H1 (cell line): ENCODE data around the gene TSPAN9. TPM values are rescaled to one million over a fixed set of nuclear protein-coding genes. Genes with fewer than 3 reads are reported as not detected.

Experiments
- ATF2 ChIP-seq: IDR thresholded peaks from 2 replicates; pipeline ENCODE4 v1.6.1; 2012; ENCODE audit warnings: low read length, inconsistent platforms
- BRCA1 ChIP-seq: IDR thresholded peaks from 2 replicates; pipeline ENCODE4 v1.6.1; 2012; ENCODE audit warnings: low read depth, low read length, improper control_type of control experiment
- CEBPB ChIP-seq: IDR thresholded peaks from 2 replicates; pipeline ENCODE4 v1.6.1; 2012; ENCODE audit warnings: low read depth, low read length
- CHD2 ChIP-seq: IDR thresholded peaks from 2 replicates; pipeline ENCODE4 v1.6.1; 2012; ENCODE audit warnings: low read length, improper control_type of control experiment
- EP300 ChIP-seq, 2 experiments: IDR thresholded peaks; 1 replicate in 1 of 2; 2 replicates in 1 of 2; pipeline ENCODE4 v1.6.1; 2011 to 2012; ENCODE audit warnings: low read depth in 2 of 2, low read length in 2 of 2, mild to moderate bottlenecking in 2 of 2, borderline replicate concordance in 1 of 2, inconsistent platforms in 1 of 2, moderate library complexity in 1 of 2
- MAFK ChIP-seq: IDR thresholded peaks from 2 replicates; pipeline ENCODE4 v1.6.1; 2012; ENCODE audit warnings: low read depth, mild to moderate bottlenecking, improper control_type of control experiment, low read length
- NRF1 ChIP-seq: IDR thresholded peaks from 2 replicates; pipeline ENCODE4 v1.6.1; 2011; ENCODE audit warnings: mild to moderate bottlenecking, low read depth, low read length, improper control_type of control experiment
- PHF8 ChIP-seq: fragments of 200-600 bp; sonication (generic); conservative IDR thresholded peaks from 2 replicates; pipeline ENCODE4 v1.7.1; 2012; ENCODE audit warnings: low read depth, mild to moderate bottlenecking, inconsistent platforms, low read length, moderate library complexity
- SRF ChIP-seq: IDR thresholded peaks from 2 replicates; pipeline ENCODE4 v1.6.1; 2011; ENCODE audit warnings: mild to moderate bottlenecking, low read depth, low read length, moderate library complexity
- TCF12 ChIP-seq: IDR thresholded peaks from 2 replicates; pipeline ENCODE4 v1.6.1; 2011; ENCODE audit warnings: low read depth, mild to moderate bottlenecking, low read length
- polyA plus RNA-seq, 7 experiments: library from polyadenylated mRNA; depleted of rRNA in 3 of 7; stranded (reverse) in 5 of 7; unstranded in 2 of 7; fragments of >200 nt in 5 of 7; fragments of 200-250 nt in 2 of 7; gene quantifications; 1 replicate in 5 of 7; 2 replicates in 1 of 7; 4 replicates in 1 of 7; pipeline versions ENCODE4 v1.2.1 to v1.2.3, GENCODE V29; 2011 to 2013; ENCODE audit warnings: missing spikeins in 2 of 7, mixed read lengths in 2 of 7
- total RNA-seq: library from RNA; stranded (reverse); fragmentation: NEBNext Ultra II Directional; extraction: Animal tissue kit (Norgen Biotek cat#: 25700); gene quantifications from 2 replicates; pipeline ENCODE4 v1.2.1, GENCODE V29; 2021
- TF ChIP-seq, protein P1 (sequence below): fragments of 300-600 bp; sonication (generic); IDR thresholded peaks from 2 replicates; pipeline ENCODE4 v1.7.1; 2012; ENCODE audit warnings: low read length, moderate library complexity, mild to moderate bottlenecking, inconsistent platforms; ENCODE audit not compliant: insufficient replicate concordance

Gene TSPAN9
- total and polyA plus RNA-seq, 2 of the 8 experiments (the other 6 are each of a cell fraction or from before 2014, with no cell fraction given), result 11.5 to 29.1 TPM

- TF ChIP-seq, protein P1, sequence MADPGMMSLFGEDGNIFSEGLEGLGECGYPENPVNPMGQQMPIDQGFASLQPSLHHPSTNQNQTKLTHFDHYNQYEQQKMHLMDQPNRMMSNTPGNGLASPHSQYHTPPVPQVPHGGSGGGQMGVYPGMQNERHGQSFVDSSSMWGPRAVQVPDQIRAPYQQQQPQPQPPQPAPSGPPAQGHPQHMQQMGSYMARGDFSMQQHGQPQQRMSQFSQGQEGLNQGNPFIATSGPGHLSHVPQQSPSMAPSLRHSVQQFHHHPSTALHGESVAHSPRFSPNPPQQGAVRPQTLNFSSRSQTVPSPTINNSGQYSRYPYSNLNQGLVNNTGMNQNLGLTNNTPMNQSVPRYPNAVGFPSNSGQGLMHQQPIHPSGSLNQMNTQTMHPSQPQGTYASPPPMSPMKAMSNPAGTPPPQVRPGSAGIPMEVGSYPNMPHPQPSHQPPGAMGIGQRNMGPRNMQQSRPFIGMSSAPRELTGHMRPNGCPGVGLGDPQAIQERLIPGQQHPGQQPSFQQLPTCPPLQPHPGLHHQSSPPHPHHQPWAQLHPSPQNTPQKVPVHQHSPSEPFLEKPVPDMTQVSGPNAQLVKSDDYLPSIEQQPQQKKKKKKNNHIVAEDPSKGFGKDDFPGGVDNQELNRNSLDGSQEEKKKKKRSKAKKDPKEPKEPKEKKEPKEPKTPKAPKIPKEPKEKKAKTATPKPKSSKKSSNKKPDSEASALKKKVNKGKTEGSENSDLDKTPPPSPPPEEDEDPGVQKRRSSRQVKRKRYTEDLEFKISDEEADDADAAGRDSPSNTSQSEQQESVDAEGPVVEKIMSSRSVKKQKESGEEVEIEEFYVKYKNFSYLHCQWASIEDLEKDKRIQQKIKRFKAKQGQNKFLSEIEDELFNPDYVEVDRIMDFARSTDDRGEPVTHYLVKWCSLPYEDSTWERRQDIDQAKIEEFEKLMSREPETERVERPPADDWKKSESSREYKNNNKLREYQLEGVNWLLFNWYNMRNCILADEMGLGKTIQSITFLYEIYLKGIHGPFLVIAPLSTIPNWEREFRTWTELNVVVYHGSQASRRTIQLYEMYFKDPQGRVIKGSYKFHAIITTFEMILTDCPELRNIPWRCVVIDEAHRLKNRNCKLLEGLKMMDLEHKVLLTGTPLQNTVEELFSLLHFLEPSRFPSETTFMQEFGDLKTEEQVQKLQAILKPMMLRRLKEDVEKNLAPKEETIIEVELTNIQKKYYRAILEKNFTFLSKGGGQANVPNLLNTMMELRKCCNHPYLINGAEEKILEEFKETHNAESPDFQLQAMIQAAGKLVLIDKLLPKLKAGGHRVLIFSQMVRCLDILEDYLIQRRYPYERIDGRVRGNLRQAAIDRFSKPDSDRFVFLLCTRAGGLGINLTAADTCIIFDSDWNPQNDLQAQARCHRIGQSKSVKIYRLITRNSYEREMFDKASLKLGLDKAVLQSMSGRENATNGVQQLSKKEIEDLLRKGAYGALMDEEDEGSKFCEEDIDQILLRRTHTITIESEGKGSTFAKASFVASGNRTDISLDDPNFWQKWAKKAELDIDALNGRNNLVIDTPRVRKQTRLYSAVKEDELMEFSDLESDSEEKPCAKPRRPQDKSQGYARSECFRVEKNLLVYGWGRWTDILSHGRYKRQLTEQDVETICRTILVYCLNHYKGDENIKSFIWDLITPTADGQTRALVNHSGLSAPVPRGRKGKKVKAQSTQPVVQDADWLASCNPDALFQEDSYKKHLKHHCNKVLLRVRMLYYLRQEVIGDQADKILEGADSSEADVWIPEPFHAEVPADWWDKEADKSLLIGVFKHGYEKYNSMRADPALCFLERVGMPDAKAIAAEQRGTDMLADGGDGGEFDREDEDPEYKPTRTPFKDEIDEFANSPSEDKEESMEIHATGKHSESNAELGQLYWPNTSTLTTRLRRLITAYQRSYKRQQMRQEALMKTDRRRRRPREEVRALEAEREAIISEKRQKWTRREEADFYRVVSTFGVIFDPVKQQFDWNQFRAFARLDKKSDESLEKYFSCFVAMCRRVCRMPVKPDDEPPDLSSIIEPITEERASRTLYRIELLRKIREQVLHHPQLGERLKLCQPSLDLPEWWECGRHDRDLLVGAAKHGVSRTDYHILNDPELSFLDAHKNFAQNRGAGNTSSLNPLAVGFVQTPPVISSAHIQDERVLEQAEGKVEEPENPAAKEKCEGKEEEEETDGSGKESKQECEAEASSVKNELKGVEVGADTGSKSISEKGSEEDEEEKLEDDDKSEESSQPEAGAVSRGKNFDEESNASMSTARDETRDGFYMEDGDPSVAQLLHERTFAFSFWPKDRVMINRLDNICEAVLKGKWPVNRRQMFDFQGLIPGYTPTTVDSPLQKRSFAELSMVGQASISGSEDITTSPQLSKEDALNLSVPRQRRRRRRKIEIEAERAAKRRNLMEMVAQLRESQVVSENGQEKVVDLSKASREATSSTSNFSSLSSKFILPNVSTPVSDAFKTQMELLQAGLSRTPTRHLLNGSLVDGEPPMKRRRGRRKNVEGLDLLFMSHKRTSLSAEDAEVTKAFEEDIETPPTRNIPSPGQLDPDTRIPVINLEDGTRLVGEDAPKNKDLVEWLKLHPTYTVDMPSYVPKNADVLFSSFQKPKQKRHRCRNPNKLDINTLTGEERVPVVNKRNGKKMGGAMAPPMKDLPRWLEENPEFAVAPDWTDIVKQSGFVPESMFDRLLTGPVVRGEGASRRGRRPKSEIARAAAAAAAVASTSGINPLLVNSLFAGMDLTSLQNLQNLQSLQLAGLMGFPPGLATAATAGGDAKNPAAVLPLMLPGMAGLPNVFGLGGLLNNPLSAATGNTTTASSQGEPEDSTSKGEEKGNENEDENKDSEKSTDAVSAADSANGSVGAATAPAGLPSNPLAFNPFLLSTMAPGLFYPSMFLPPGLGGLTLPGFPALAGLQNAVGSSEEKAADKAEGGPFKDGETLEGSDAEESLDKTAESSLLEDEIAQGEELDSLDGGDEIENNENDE, result no peak
- no peak for TF ChIP-seq ATF2
- no peak for TF ChIP-seq PHF8
- TF ChIP-seq TCF12, result no peak
- TF ChIP-seq SRF, result no peak
- no peak for TF ChIP-seq EP300 (IDR thresholded peaks at IDR 0.05; ENCODE audit: borderline replicate concordance in 1 of 2, low read depth in 2 of 2, low read length in 2 of 2)
- no peak for TF ChIP-seq BRCA1
- no peak for TF ChIP-seq MAFK
- TF ChIP-seq CEBPB, result no peak
- no peak for TF ChIP-seq CHD2
- no peak for TF ChIP-seq NRF1
These were observed 37.9 kb downstream of the TSPAN9 start (continued) for GRCh38 chr12:3115078-3115477.
